NCI-H1417 treated with DMSO at 0.1 percent for 48 hours (cell line): Measurements from ENCODE around the gene SAG.

Experiments
- DNase-seq: peaks from one replicate; lab custom pipeline; 2025; lab: John Stamatoyannopoulos, UW

The SAG gene

GRCh38 chr2:233380132-233380895 lies 72.7 kb downstream of the SAG start:
- no peak for DNase-seq

- DNase-seq, result no peak
Observed at GRCh38 chr2:233380995-233381637, 73.5 kb downstream of the SAG start.

- DNase-seq, result no peak
Observed at GRCh38 chr2:233381638-233381995, 74.0 kb downstream of the SAG start.

- no peak for DNase-seq
Observed at GRCh38 chr2:233384015-233384414, 76.4 kb downstream of the SAG start.

- no peak for DNase-seq
Observed at GRCh38 chr2:233384811-233385488, 77.3 kb downstream of the SAG start.

- DNase-seq, result no peak
Observed at GRCh38 chr2:233385489-233386044, 78.0 kb downstream of the SAG start.

- no peak for DNase-seq
Observed at GRCh38 chr2:233386382-233387041, 78.9 kb downstream of the SAG start.

- no peak for DNase-seq
Observed at GRCh38 chr2:233387225-233387624, 79.6 kb downstream of the SAG start.

GRCh38 chr2:233387667-233388528 lies 80.3 kb downstream of the SAG start:
- DNase-seq, result no peak

GRCh38 chr2:233389601-233390125 lies 82.0 kb downstream of the SAG start:
- no peak for DNase-seq

- DNase-seq, result no peak
Observed at GRCh38 chr2:233395687-233396086, 88.1 kb downstream of the SAG start.
